IMR-90 (cell line): ENCODE measurements around the gene PCDHGA6.

Experiments
- BHLHE40 ChIP-seq: fragments of 150-350 bp; IDR thresholded peaks from 2 replicates; pipeline ENCODE4 v1.6.1; 2016; ENCODE audit warnings: mild to moderate bottlenecking, low read depth, low read length
- CEBPB ChIP-seq: IDR thresholded peaks from 2 replicates; pipeline ENCODE4 v1.6.1; 2012; ENCODE audit warnings: low read depth, low read length, improper control_type of control experiment
- CTCF ChIP-seq: conservative IDR thresholded peaks from 2 replicates; pipeline ENCODE4 v1.5.1; 2012; ENCODE audit warnings: mild to moderate bottlenecking, low read depth, low read length, improper control_type of control experiment
- FOS ChIP-seq: fragments of 150-350 bp; IDR thresholded peaks from 2 replicates; pipeline ENCODE4 v1.6.1; 2016; ENCODE audit warnings: low read depth, low read length
- MAFK ChIP-seq: IDR thresholded peaks from 2 replicates; pipeline ENCODE4 v1.6.1; 2012; ENCODE audit warnings: low read depth, low read length, improper control_type of control experiment
- MAZ ChIP-seq: IDR thresholded peaks from 2 replicates; pipeline ENCODE4 v1.6.1; 2012; ENCODE audit warnings: low read depth, mild to moderate bottlenecking, low read length, improper control_type of control experiment, moderate library complexity, borderline replicate concordance
- MXI1 ChIP-seq: IDR thresholded peaks from 2 replicates; pipeline ENCODE4 v1.6.1; 2012; ENCODE audit warnings: low read depth, mild to moderate bottlenecking, low read length, moderate library complexity, borderline replicate concordance
- POLR2A ChIP-seq: IDR thresholded peaks from 2 replicates; pipeline ENCODE4 v1.6.1; 2012; ENCODE audit warnings: mild to moderate bottlenecking, low read depth, low read length
- RAD21 ChIP-seq: IDR thresholded peaks from 2 replicates; pipeline ENCODE4 v1.6.1; 2012; ENCODE audit warnings: low read length, improper control_type of control experiment
- RCOR1 ChIP-seq: IDR thresholded peaks from 2 replicates; pipeline ENCODE4 v1.6.1; 2012; ENCODE audit warnings: mild to moderate bottlenecking, low read length, improper control_type of control experiment; ENCODE audit not compliant: insufficient replicate concordance
- RFX5 ChIP-seq: IDR thresholded peaks from 2 replicates; pipeline ENCODE4 v1.8.0; 2012; ENCODE audit warnings: low read depth, mild to moderate bottlenecking, low read length, moderate library complexity
- SMC3 ChIP-seq: fragments of 150-350 bp; IDR thresholded peaks from 2 replicates; pipeline ENCODE4 v1.6.1; 2016; ENCODE audit warnings: low read depth, mild to moderate bottlenecking, antibody characterized with exemption, low read length, moderate library complexity
- USF2 ChIP-seq: fragments of 150-350 bp; IDR thresholded peaks from 2 replicates; pipeline ENCODE4 v1.6.1; 2017; ENCODE audit warnings: mild to moderate bottlenecking, antibody characterized with exemption, low read length, low read depth

- TF ChIP-seq CTCF (no peak), POLR2A (no peak), MAFK (no peak), MXI1 (no peak), RCOR1 (no peak), RFX5 (no peak), RAD21 (no peak), MAZ (no peak), CEBPB (no peak), USF2 (no peak), BHLHE40 (no peak), FOS (no peak), SMC3 (no peak)
Measured at GRCh38 chr5:141403387-141403786, 29.7 kb downstream of the PCDHGA6 start.
